ENCODE data around the gene MRPL54.
"Not testable (repeated sequence)": the region's sequence is repeated elsewhere in the genome, so short reads cannot be mapped to it uniquely, and the experiment has no call there.

Gene MRPL54

GRCh38 chr19:3743486-3743885 is 19.0 kb upstream of the MRPL54 start:
- DNase-seq = no peak

GRCh38 chr19:3745363-3746045 is 17.0 kb upstream of the MRPL54 start:
- no peak for DNase-seq

- no peak for DNase-seq
Measured at GRCh38 chr19:3746371-3747056, 16.0 kb upstream of the MRPL54 start.

- DNase-seq = no peak
Measured at GRCh38 chr19:3748965-3749364, 13.5 kb upstream of the MRPL54 start.

- DNase-seq = no peak
Measured at GRCh38 chr19:3750211-3750610, 12.3 kb upstream of the MRPL54 start.

GRCh38 chr19:3751236-3751635 is 11.2 kb upstream of the MRPL54 start:
- DNase-seq = no peak

GRCh38 chr19:3752492-3752891 is 10.0 kb upstream of the MRPL54 start:
- DNase-seq = no peak

GRCh38 chr19:3753631-3754410 is 8.7 kb upstream of the MRPL54 start:
- DNase-seq = no peak

GRCh38 chr19:3757705-3758104 is 4.8 kb upstream of the MRPL54 start:
- not testable (repeated sequence) for DNase-seq

GRCh38 chr19:3758297-3758696 is 4.2 kb upstream of the MRPL54 start:
- DNase-seq = not testable (repeated sequence)

- DNase-seq = no peak
Measured at GRCh38 chr19:3759482-3760254, 2.8 kb upstream of the MRPL54 start.

- DNase-seq = no peak
Measured at GRCh38 chr19:3760871-3761361, 1.6 kb upstream of the MRPL54 start.

- peak; percentile 26 for DNase-seq
Measured at GRCh38 chr19:3761382-3762129, 926 bp upstream of the MRPL54 start, which contains the start of gene APBA3. Gene APBA3, minus strand, starts transcription at chr19:3761692. Its CDS starts 1,428 bp downstream, at chr19:3760264.

GRCh38 chr19:3762130-3762473 is 380 bp upstream of the MRPL54 start:
- no peak for DNase-seq

GRCh38 chr19:3765121-3765520 is 2.6 kb downstream of the MRPL54 start:
- no peak for DNase-seq

GRCh38 chr19:3765757-3766156 is 3.3 kb downstream of the MRPL54 start:
- not testable (repeated sequence) for DNase-seq

GRCh38 chr19:3766520-3766919 is 4.0 kb downstream of the MRPL54 start:
- DNase-seq = no peak

- no peak for DNase-seq
Measured at GRCh38 chr19:3767050-3767449, 4.6 kb downstream of the MRPL54 start.

GRCh38 chr19:3768015-3768747 is 5.7 kb downstream of the MRPL54 start:
- DNase-seq = no peak

GRCh38 chr19:3768748-3769099 is 6.2 kb downstream of the MRPL54 start:
- DNase-seq = no peak

- no peak for DNase-seq
Measured at GRCh38 chr19:3769494-3769893, 7.0 kb downstream of the MRPL54 start.
